Activated CD4-positive, alpha-beta T cell treated with anti-CD3 and anti-CD28 coated beads, Interleukin-2, amount 50 U/mL, for 1 hour (primary cell): ENCODE measurements around the gene MYOC.
"Not testable (repeated sequence)": the region's sequence is repeated elsewhere in the genome, so short reads cannot be mapped to it uniquely, and the experiment has no call there.

Source experiments
- DNase-seq: peaks from one replicate; pipeline ENCODE4 v3.0.0-alpha.2; 2020

Gene MYOC

GRCh38 chr1:171600862-171601261 lies 51.6 kb downstream of the MYOC start:
- DNase-seq, result no peak

- not testable (repeated sequence) for DNase-seq
Measured at GRCh38 chr1:171600310-171600709, 52.2 kb downstream of the MYOC start.

- DNase-seq, result no peak
Measured at GRCh38 chr1:171597203-171597602, 55.3 kb downstream of the MYOC start.

GRCh38 chr1:171596705-171597104 lies 55.8 kb downstream of the MYOC start:
- no peak for DNase-seq

GRCh38 chr1:171596119-171596518 lies 56.4 kb downstream of the MYOC start:
- DNase-seq, result no peak

- no peak for DNase-seq
Measured at GRCh38 chr1:171595324-171595723, 57.2 kb downstream of the MYOC start.

GRCh38 chr1:171590022-171590421 lies 62.5 kb downstream of the MYOC start:
- no peak for DNase-seq

- no peak for DNase-seq
Measured at GRCh38 chr1:171588230-171588629, 64.3 kb downstream of the MYOC start.

GRCh38 chr1:171585715-171586114 lies 66.8 kb downstream of the MYOC start:
- no peak for DNase-seq
